Gastroesophageal sphincter (tissue), 3 donors: ENCODE data around the gene ATP7A.
"Not testable (repeated sequence)": the region's sequence is repeated elsewhere in the genome, so short reads cannot be mapped to it uniquely, and the experiment has no call there.

Experiments
- POLR2A ChIP-seq, 2 donors: fragments of 450-650 bp; IDR thresholded peaks; one replicate each; pipeline ENCODE4 v1.6.1; 2017; ENCODE audit warnings: antibody characterized with exemption in 2 of 2, mild to moderate bottlenecking in 2 of 2, moderate library complexity in 1 of 2
- TF ChIP-seq, protein P1 (sequence below), 4 experiments: fragments of 200-600 bp in 2 of 4; fragments of 450-650 bp in 2 of 4; sonication (generic) in 1 of 4; IDR thresholded peaks; one replicate each; pipeline ENCODE4 v1.5.1; 2017 to 2019; ENCODE audit warnings: antibody characterized with exemption in 4 of 4, mild to moderate bottlenecking in 2 of 4, moderate library complexity in 2 of 4

DNA sequence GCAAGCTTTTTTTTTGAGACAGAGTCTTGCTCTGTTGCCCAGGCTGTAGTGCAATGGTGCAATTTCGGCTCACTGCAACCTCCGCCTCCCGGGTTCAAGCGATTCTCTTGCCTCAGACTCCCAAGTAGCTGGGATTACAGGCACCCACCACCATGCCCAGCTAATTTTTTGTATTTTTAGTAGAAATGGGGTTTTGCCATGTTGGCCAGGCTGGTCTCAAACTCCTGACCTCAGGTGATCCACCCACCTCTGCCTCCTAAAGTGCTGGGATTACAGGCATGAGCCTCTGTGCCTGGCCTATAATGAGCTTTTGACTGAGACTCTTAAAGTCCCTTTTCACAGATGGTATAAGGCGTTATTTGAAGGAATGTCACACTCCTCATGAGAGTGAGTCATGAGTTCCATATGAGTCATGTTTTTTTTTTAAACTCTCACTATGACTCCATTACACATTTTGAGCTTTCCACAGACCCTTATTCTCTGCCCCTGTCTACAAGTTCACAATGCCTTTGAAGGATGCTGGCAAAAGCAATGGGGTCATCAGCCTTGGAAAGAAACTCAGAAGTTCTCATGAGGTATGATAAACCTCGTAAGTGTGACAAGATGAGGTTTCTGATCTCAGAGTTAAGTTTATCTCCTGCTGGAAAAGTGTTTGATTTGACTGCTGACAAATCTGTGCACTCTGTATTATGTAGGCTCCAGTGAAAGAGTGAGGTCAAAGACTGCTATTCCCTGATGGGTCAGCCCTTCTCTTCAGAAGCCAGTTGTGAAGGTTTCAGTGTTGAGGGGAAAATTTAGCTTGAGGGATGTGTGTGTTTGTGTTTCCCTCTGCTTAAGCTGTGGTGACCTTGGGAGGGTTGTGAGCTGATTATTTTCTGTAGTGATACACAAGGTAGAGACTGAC is 154.5 kb downstream of the ATP7A start:
- TF ChIP-seq POLR2A (IDR thresholded peaks at IDR 0.05) = not testable (repeated sequence)
- TF ChIP-seq, protein P1, sequence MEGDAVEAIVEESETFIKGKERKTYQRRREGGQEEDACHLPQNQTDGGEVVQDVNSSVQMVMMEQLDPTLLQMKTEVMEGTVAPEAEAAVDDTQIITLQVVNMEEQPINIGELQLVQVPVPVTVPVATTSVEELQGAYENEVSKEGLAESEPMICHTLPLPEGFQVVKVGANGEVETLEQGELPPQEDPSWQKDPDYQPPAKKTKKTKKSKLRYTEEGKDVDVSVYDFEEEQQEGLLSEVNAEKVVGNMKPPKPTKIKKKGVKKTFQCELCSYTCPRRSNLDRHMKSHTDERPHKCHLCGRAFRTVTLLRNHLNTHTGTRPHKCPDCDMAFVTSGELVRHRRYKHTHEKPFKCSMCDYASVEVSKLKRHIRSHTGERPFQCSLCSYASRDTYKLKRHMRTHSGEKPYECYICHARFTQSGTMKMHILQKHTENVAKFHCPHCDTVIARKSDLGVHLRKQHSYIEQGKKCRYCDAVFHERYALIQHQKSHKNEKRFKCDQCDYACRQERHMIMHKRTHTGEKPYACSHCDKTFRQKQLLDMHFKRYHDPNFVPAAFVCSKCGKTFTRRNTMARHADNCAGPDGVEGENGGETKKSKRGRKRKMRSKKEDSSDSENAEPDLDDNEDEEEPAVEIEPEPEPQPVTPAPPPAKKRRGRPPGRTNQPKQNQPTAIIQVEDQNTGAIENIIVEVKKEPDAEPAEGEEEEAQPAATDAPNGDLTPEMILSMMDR (IDR thresholded peaks at IDR 0.05) = not testable (repeated sequence)
